Jurkat, Clone E6-1 (cell line): Measurements from ENCODE around the gene PXDC1.
"Not testable (repeated sequence)": the region's sequence is repeated elsewhere in the genome, so short reads cannot be mapped to it uniquely, and the experiment has no call there.

Experiments
- DNase-seq: peaks from one replicate; pipeline ENCODE4 v3.0.0-alpha.2; 2011; ENCODE audit warnings: low read depth, low spot score
- H3K4me3 ChIP-seq: 2 replicates; pipeline ENCODE4 v1.5.1; 2011; ENCODE audit warnings: mild to moderate bottlenecking, low read length, control low read depth, moderate library complexity

The PXDC1 gene

GRCh38 chr6:3699231-3699630 is 52.3 kb downstream of the PXDC1 start:
- no peak for DNase-seq

GRCh38 chr6:3698021-3698420 is 53.5 kb downstream of the PXDC1 start:
- H3K4me3 ChIP-seq: no peak overlapping the region
- DNase-seq: no peak

More at GRCh38 chr6:3699231-3699630, 52.3 kb downstream of the PXDC1 start:
- H3K4me3 ChIP-seq: no peak overlapping the region

- DNase-seq: no peak
- H3K4me3 ChIP-seq: no peak overlapping the region
Measured at GRCh38 chr6:3697609-3698008, 53.9 kb downstream of the PXDC1 start.

GRCh38 chr6:3696525-3697088 is 54.9 kb downstream of the PXDC1 start:
- H3K4me3 ChIP-seq: no peak overlapping the region
- no peak for DNase-seq

GRCh38 chr6:3695065-3695817 is 56.3 kb downstream of the PXDC1 start:
- H3K4me3 ChIP-seq: no peak overlapping the region
- DNase-seq: no peak

GRCh38 chr6:3693831-3694230 is 57.7 kb downstream of the PXDC1 start:
- no peak overlapping the region for H3K4me3 ChIP-seq
- DNase-seq: no peak

GRCh38 chr6:3690506-3690905 is 61.0 kb downstream of the PXDC1 start:
- no peak for DNase-seq
- no peak overlapping the region for H3K4me3 ChIP-seq

- DNase-seq: peak; percentile 15
- no peak overlapping the region for H3K4me3 ChIP-seq
Measured at GRCh38 chr6:3687847-3688246, 63.7 kb downstream of the PXDC1 start.

GRCh38 chr6:3683331-3683730 is 68.2 kb downstream of the PXDC1 start:
- H3K4me3 ChIP-seq: no peak overlapping the region
- DNase-seq: no peak

GRCh38 chr6:3678946-3679345 is 72.6 kb downstream of the PXDC1 start:
- DNase-seq: no peak
- no peak overlapping the region for H3K4me3 ChIP-seq

- DNase-seq, H3K4me3 ChIP-seq: not testable (repeated sequence)
Measured at GRCh38 chr6:3677751-3678150, 73.8 kb downstream of the PXDC1 start.

- not testable (repeated sequence) for H3K4me3 ChIP-seq, DNase-seq
Measured at GRCh38 chr6:3677351-3677750, 74.2 kb downstream of the PXDC1 start.
